GM19238 (cell line): ENCODE results near the gene RGP1.

Experiments
- DNase-seq: peaks from one replicate; pipeline ENCODE4 v3.0.0; 2011; ENCODE audit warnings: low spot score; ENCODE audit not compliant: insufficient read length

Gene RGP1

GRCh38 chr9:35771534-35771933 lies 22.4 kb downstream of the RGP1 start:
- DNase-seq = no peak

- no peak for DNase-seq
These were observed 22.9 kb downstream of the RGP1 start for GRCh38 chr9:35771943-35772342.

- no peak for DNase-seq
These were observed 26.0 kb downstream of the RGP1 start for GRCh38 chr9:35774907-35775635.

- DNase-seq = no peak
These were observed 26.9 kb downstream of the RGP1 start for GRCh38 chr9:35776018-35776417.

- no peak for DNase-seq
These were observed 29.4 kb downstream of the RGP1 start for GRCh38 chr9:35778496-35778895.

DNA sequence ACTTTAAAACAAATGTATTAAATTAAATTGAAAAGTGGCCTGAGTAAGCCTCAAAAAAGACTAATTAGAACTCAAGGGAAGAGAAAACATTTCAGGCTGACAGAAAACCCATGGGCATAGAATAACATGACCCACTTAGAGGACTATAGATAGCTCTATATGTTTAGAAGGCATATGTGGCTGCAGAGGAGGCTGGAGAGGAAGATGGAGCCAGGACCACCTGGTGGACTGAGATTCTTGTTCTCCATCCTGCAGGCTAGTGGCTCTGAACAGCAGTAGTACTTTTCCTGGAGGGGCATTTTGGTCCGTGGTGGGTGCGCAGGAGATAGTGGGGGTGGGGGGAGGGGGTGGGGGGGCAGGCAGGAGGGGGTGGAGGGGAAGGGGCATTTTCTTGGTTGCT lies 32.0 kb downstream of the RGP1 start:
- no peak for DNase-seq

GRCh38 chr9:35783418-35783817 lies 34.3 kb downstream of the RGP1 start:
- no peak for DNase-seq

GRCh38 chr9:35789541-35789940 lies 40.5 kb downstream of the RGP1 start:
- no peak for DNase-seq

- no peak for DNase-seq
These were observed 40.9 kb downstream of the RGP1 start for GRCh38 chr9:35790025-35790384.

DNA sequence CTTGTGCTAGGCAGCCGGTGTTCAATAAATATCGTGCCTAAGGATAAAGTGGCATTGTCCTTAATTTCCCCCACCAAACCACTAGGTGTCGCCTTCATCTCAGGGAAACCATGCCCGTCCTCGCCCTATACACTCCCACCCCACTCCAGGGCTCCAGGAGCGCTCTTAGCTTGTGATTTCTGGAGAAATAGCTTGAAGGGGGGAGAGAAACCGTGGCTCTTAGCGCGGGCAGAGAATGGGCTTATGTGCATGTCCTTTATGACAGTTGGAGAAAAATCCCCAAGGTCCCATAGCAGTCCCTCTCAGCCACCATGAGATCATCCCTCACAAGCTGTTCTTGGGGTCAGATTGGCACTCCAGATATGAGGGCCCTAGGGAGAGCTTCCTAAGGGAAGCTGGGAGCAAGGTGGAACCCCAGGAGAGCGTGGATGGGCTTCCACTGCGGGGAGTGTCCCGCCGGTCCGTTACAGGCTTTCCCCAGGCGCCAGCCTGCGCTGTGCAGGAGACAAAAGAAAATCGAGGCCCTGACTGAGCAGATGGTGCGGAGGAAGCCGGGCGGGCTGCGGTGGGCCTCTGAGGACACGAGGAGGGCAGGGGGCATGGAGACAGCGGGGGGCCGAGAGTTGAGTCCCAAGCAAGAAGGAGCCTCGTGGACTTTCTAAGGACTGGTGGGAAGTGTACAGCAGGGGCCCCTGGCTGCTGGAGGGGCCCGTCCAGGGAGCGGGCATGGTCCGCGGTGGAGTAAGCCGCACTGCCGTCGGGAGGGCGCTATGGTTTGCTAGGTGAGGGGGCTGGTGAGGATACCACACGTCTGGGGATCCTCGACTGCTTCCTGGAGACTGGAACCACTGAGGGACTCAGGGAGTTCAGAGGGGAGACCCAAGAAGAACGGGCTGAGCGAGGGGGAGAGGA lies 41.6 kb downstream of the RGP1 start:
- DNase-seq = peak; percentile 73

GRCh38 chr9:35791297-35791921 lies 42.3 kb downstream of the RGP1 start, which contains the start of gene NPR2:
NPR2 (plus strand) TSS chr9:35791591; CDS start chr9:35792409, 818 bp downstream.
- no peak for DNase-seq

DNA sequence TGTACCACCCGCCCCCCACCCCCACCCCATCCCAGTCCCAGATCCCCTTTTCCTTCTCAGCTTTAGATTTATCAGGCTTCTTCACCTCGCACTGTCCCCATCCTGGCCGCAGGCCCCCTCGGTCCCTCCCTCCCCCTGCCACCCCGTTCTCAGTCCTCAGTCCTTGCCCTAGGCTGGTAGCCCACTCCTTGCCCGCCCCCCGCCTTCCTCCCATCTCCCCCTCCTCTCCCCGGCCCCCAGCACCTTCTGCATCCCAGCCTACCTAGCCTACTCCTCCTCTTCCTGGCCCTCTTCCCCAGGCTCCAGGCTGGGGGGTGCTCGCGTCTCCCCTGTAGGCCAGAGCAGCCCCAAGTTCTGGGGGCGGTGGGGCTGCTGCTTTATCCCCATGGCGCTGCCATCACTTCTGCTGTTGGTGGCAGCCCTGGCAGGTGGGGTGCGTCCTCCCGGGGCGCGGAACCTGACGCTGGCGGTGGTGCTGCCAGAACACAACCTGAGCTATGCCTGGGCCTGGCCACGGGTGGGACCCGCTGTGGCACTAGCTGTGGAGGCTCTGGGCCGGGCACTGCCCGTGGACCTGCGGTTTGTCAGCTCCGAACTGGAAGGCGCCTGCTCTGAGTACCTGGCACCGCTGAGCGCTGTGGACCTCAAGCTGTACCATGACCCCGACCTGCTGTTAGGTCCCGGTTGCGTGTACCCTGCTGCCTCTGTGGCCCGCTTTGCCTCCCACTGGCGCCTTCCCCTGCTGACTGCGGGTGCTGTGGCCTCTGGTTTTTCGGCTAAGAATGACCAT lies 43.1 kb downstream of the RGP1 start:
- no peak for DNase-seq

DNA sequence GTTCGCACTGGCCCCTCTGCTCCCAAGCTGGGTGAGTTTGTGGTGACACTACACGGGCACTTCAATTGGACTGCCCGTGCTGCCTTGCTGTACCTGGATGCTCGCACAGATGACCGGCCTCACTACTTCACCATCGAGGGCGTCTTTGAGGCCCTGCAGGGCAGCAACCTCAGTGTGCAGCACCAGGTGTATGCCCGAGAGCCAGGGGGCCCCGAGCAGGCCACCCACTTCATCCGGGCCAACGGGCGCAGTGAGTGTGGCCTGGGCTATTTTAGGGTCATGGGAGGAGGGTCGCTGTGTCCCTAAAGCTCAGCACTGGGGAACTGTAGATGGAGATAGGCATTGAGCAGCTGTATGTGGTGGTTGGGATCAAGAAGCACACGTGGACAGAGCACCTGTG lies 43.7 kb downstream of the RGP1 start:
- DNase-seq = no peak

DNA sequence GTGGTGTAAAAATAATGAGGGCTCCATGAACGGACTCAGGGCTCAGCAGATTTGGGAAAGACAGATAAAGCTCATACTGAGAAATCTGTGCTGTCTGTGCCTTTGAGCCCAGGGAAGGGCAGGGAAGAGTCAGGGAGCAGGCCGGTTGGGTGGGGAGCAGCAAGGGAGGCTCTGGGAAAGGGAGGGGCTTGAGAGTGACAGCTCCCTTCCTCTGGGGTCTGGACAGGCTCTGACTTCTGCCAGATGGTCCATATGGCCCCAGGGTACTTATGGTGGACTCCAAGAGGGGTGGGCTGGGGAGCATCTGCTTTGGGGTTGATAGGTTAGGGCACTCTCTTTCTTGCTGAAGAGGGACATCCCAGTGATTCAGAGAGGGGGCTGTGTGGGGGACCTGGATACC lies 44.4 kb downstream of the RGP1 start:
- no peak for DNase-seq

DNA sequence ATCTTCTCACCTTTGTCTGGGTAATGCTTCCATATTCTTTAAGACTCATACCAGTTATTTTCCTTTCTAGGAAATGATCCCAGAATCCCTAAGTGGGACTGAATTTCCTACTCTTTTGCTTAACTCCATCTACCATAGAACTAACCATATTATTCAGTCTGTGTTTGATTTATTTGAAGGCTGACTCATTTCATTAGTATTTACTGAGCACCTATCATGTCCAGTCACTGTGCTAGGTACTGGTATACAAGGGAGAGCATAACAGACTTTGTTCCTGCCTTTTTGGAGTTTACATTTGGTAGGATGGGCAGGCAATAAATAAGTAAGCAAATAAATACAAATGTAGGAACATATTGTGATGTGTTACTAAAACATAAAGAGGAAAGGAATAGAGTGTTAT lies 46.6 kb downstream of the RGP1 start:
- DNase-seq = no peak

GRCh38 chr9:35797311-35798109 lies 48.4 kb downstream of the RGP1 start:
- no peak for DNase-seq

- no peak for DNase-seq
These were observed 49.7 kb downstream of the RGP1 start for GRCh38 chr9:35798658-35799374.

- no peak for DNase-seq
These were observed 51.4 kb downstream of the RGP1 start for GRCh38 chr9:35800530-35800929.

DNA sequence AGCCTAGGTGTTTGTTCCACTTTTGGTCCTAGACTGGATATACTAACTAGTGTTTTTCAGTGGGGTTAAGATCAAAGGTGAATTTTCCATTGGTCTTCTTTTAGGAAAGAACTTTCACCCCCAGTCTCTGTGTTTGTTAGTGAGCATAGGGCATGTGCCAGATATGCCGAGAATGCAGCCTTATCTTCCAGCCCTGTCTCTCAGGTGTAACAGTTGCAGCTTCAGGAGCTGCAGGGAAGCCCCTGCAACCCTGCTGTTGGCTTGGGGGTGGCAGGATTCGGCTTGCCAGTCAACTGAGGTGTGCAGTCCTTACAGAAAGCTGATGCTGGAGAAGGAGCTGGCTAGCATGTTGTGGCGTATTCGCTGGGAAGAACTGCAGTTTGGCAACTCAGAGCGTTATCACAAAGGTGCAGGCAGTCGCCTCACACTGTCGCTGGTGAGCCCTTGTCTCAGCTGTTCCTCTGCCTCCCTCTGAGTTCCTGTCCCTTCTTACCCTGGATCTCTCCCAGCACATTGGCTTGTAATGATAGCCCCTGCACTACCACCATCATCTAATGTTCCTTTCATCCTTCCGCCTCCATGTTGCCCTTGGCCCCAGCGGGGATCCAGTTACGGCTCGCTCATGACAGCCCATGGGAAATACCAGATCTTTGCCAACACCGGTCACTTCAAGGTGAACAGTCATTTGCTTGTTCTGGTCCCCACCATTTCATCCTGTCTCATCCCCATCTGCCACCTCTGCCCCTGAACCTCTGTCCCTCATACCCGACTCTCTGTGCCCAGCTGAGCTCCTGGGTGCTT lies 52.4 kb downstream of the RGP1 start:
- no peak for DNase-seq
